ENCODE results near the gene AIMP1.
A peak's percentile ranks its signal among the peaks of the same experiment; 100 is the strongest.

AIMP1 gene

DNA sequence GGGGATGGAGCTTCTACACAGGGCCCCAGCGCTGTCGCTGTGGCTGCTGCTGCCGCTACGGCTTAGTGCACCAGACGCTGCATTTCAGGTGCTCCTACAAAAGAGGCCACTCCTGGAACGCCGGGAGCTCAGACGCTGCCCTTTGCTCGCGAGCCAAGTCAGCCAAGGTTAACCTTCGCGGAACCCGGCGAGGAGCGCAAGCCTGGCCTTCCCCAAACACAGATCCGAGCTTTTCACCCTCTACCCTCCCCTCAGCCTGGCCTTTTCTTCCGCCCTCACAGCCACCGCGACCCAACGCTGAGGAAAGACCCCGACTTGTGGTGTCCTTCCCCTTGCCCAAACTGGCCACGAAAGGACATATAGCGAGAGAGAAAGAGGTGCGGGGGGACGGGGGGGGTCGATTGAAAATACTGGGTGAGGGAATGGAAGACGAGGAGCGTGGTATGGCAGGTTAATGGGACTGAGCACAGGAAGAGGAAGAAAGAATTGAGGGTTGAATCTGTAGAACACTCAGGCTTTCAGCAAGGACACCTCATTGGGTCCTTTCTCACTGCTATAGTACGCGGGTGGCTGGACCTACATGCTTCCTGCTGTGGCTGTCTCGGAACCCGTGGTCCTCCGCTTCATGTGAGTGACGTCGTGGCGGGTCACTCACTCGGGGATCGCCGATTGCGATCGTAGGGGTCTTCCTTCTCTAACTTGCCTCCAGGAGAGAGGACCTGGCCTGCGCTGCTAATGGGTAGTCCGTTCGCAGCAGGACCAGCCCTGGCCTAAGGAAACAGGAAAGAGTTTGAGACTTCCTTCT is at the start of gene AIMP1, which contains the start of gene TBCK:
Gene AIMP1, plus strand, starts transcription at position 583 of the 805 bp plus-strand sequence. CDS start 8,460 bp downstream, outside the sequence.
Gene TBCK, minus strand, starts transcription at position 242 of the 805 bp plus-strand sequence. CDS start 7,249 bp downstream, outside the sequence.
- peak; percentile 84 to 88 for DNase-seq

DNA sequence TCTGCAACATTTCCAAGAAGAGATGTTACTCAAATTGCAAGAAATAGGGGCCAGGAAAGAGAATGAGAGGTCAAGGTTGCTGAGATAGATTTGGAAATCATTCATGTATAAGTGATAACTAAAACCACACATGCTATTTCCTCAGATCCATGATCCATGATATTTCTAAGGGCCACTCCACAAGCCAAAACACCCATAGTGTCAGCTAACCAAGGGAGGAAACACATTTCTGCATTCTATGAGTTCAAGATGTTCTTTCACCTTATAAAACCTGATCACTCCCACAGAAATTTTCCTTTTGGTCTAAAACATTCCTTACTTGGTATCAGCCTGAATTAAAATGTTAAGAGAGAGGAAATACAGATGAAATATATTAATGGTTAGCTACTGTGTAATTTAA is 47.6 kb upstream of the AIMP1 start:
- no peak for DNase-seq

DNA sequence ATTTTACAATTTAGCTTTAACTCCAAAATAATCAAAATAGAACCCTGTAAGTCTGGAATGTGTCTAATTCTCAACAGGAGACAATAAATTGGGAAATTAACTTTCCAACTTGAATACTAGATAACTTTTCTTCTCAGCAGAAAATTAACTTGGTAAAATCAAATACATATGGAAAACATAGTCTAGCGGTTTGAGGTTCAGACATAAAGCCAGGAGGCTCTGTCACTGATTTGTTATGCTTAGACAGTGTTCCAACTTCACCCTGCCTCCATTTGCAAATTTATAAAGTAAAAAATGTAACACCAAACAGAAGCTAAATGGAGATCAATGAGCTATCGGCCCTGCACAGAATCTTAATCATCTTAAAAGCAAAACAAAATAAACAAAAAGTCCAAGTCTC is 46.6 kb upstream of the AIMP1 start:
- no peak for DNase-seq

DNA sequence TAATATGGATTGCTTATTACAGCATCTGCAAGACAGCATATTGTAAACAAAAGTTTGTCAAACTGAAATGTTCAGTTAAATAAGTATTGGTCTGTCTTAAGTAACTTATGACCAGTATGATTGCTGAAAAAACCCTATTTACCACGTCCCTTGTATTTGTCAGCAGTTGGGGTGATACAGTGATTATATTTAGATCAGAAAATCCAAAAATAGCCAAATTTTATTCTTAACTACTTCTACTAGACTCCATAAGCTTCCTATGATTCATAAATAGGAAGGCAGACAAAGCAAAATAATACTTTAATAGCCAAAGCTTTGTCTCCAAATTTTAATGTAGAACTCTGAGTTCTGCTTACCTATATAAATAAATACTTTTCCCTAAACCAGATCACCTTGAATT is 45.6 kb upstream of the AIMP1 start:
- DNase-seq: no peak

DNA sequence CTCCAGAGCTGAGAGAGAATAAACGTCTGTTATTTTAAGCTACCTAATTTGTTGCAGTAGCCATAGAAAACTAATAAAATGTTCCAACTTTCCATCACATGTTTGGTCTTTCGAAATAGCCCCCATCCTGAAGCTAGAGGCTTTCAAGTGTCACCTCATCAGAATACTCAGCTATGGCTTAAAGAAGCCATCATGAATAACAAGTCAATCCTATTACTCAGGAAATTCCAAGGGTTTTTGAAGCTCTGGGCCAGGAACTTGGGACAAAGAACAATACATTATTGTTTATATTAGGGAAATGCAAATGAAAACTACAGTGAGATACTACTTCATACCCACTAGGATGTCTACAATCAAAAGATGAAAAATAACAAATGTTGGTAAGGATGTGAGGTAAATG is 42.5 kb upstream of the AIMP1 start:
- no peak for DNase-seq

DNA sequence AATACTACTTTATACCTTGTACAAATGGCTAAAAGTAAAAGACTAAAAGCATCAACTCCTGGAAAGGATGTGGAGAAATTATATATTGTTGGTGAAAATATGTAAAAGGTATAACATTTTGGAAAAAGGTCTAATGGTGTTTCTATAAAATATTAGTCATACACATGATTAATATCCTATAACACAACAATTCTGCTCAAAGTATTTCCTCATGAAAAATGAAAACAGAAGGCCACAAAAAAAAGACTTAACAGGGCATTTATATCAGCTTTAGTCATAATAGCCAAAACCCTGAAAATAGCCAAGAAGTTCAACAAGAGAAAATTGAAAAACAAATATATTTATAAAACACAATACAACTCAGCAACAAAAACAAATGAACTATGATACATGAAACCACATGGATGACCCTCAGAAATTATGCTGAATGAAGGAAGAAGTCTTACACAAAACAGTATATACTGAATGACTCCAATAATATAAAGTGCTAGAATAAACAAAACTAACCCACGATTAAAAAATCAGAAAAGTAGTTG is 39.1 kb upstream of the AIMP1 start:
- DNase-seq: no peak

DNA sequence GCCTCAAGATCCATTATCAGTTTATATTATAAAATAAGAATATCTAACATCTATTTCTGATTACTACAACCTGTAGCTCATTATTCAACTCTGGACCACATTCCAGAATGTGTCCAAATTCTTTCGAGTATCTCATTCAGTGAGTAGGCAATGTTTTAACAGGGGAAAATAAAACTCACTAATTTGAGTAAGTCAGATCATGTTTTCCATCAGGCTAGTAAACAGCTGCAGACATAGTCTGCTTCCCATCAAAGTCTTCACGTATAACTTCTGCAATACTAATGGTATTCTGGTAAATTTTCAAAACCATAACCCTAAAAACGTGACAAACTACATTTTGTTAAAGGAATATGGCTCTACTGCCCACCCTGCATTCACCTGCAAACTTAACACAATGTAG is 32.1 kb upstream of the AIMP1 start:
- DNase-seq: no peak

DNA sequence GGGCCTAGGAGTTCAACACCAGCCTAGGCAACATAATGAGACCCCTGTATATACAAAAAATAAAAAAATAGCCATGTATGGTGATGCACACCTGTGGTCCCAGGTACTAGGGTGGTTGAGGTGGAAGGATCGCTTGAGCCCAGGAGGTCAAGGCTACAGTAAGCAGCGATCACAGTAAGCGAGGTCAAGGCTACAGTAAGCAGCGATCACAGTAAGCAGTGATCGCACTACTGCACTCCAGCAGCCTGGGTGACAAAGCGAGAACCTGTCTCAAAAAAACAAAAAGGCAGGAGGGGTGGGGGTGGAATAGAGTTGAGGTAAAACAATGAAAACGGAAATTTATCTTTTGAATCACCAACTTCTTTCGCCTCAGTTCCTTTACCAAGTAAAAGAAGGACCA is 29.7 kb upstream of the AIMP1 start:
- DNase-seq: no peak

DNA sequence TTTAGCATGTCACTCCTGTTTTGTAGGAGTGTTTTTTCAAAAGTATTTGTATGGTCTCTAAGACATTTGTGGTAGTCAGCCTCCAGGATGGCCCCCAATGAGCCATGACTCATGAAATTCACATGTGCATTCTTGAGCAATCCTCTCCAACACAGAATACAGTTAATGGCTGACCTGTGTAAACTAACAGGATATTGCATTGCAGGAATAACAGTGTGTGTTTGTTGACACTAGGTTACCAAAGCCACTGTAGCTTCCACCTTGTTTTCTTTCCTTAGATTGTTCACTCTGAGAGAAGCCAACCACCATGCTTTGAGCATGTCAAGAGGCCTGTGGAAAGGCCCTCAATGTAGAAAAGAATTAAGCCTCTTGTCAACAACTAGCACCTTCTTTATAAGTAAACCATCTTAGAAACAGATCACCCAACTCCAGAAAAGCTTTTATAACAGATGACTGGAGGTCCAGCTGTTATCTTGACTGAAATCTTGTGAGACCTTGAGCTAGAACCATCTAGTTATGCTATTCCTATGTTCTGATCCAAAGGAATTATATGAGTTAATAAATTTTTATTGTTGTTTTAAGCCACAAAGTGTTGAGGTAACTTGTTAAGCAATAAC is 28.9 kb upstream of the AIMP1 start:
- DNase-seq: no peak

DNA sequence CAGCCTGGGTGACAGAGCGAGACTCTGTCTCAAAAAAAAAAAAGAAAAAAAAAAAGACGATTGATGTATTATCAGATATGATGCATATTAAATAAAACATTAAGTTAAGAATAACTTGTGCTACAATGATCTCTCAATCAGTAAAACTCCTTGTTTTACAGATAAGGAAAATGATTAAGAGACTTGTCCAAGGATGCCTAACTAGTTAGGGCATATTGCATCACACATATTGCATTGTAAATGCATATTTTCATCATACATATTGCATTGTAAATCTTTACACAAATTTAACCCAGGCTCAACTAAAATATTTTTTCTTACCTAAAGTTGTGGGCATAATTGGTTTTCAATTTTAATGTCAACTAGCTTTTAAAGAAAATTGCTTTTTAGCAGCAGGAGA is 26.6 kb upstream of the AIMP1 start:
- DNase-seq: no peak

DNA sequence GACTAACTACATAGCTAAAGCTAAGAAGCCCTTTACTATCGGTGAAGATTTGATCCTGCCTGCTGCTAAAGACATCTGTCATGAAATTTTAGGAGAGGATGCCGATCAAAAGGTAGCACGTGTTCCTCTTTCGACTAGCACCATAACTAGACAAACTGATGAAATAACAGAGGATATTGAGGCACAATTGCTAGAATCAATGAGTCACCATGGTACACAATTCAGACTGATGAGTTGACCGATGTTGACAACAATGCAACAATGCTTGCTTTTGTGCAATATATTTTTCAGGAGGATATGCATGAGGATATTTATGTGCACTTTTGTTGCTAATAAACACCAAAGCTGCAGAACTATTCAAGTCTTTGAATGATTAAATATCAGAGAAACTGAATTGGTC is 24.7 kb upstream of the AIMP1 start:
- no peak for DNase-seq

DNA sequence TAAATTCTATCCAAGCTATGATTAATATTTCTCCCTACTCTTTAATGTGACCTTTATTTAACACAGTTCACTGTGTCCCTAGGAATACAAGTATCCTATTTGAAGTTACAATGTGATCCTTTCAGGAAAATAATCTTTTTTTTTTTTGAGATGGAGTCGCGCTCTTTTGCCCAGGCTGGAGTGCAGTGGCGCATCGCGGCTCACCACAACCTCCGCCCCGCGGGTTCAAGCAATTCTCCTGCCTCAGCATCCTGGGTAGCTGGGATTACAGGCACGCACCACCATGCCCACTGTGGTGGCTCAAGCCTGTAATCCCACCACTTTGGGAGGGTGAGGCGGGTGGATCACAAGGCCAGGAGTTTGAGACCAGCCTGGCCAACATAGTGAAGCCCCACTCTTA is 22.3 kb upstream of the AIMP1 start:
- no peak for DNase-seq

DNA sequence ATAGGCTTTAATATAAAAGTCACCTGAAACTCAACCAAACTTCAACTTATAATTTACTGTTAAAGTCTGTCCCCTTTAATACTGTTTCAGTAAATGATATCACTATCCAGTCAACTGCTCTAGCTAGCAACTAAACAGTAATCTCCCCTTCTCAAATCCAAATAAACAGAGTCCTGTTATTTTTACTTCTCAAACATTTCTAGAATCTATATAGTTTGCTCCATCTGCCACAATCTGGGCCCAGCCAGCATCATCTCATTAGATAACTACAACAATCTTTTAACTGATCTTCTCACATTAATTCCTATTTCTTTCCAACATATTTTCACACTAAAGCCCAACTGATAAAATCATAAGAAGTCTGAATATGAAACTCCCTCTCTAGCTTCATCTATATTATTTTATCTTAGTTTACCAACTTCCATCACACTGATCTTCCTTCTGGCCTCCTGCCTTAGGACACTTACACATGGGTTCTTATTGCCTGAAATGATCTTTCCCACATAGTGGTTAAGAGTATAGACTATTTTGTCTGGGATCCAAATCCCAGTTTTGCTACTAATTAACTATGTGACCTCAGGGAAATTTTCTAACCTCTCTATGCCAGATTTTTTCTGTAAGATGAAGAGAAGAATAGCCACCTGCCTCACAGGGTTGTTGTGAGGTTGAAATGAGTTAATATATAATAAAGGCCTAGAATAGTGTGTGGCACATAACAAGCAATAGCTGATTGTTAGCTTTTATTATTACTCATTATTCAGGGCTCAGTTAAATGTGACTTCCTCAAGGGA is 18.9 kb upstream of the AIMP1 start:
- DNase-seq: no peak

DNA sequence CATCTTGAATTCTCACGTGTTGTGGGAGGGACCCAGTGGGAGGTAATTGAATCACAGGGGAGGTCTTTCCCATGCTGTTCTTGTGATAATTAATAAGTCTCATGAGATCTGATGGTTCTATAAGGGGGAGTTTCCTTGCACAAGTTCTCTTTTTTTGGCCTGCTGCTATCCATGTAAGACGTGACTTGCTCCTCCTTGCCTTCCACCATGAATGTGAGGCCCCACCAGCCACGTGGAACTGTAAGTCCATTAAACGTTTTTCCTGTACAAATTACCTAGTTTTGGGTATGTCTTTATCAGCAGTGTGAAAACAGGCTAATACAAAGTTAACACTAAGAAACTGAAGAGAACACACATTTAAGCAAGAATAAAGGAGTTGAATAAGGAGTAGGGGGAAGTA is 16.4 kb upstream of the AIMP1 start:
- no peak for DNase-seq

DNA sequence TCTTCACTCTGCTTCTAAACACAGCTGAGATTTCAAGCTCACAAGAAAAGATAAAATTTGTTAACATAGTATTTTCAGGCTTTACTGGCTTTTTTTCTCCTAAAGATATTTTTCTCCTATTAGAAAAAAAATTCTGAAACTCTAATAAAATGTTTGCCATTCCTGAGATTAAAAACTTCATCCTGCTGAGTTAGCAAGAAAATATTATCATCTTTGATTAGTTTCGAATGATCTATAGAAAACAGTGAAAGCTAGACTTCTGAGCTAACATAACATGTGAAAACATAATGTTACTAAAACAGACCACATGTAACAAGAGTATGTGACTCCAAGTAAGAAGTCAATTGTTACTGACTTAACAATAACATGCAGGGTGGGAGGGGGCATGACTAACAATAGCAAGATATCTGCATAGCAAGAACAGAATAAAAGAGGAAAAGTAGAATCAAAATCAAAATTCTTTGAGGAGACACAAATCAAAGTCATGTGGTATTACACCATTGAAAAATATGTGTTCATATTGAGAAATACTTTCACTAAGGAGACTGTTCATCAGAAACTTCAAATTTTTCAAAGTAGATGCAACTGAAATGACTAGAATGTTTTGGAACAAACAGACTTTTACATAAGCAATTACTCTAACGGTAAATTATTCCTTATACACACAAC is 14.8 kb upstream of the AIMP1 start:
- DNase-seq: no peak

DNA sequence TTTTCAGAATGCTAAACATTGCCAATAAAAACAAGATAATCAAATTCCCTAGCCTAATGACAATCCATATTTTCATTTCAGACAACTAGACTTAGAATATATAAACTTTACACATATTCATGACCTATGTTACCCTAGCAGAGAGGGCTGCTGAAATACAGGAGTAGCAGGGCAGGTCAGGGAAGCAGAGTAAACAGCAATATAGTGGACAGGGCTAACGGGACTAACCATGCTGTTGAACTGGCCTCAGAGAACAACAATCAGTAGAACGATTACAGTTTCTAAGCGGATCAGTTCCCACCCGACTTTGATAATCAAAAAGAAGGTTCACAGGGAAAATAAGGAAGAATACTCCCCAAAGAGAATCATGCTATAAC is 14.3 kb upstream of the AIMP1 start:
- no peak for DNase-seq

DNA sequence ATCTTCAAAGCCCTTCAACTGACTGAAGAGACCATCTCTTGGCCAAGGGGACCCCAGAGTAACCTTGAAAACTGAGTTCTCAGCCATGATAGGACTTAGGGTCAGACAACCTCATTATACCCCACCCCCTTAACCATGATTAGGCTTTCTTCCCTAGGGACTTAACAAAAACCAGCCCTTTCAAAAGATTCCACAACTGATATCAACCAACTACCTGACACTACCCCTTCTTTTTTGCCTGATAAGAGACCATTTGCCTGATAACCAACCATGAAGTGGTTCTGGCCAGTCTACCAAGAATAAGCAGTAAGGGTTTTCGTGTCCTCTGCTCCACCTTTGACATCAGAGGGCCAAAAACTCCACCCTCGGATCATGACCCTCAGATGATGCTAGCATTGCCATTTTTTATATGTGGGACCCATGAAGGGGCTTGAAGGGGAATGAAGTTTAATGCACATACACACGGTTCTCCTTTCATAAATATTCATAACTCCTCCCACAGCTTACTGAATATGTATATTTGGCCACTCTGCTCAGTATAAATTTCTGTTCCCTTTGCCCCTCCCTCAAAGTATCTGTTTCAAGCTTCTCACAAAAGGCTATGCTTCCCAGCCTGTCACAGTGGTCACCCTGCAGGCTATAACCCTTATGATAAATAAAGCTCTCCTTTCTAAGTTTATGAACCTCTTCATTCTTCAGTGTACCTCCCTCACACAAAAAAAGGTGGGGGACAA is 12.6 kb upstream of the AIMP1 start:
- no peak for DNase-seq

DNA sequence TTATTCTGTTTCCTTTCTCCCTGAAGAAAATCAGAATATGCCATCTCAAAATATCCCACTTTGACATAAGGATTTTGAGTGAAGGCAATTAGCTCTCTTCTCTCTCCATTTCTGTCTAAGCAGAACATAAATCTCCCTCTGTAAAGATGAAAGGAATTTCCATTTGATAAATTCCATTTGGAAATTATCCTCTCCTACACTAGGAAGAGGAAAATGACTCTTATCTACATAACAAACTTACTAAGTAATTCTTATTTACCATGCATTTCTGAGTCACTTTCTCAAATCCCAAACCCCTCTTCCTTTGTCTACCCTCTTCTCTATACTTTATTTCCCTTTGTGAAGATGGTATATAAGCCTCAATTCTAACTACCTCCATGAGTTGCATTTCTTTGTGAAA is 11.7 kb upstream of the AIMP1 start:
- no peak for DNase-seq

DNA sequence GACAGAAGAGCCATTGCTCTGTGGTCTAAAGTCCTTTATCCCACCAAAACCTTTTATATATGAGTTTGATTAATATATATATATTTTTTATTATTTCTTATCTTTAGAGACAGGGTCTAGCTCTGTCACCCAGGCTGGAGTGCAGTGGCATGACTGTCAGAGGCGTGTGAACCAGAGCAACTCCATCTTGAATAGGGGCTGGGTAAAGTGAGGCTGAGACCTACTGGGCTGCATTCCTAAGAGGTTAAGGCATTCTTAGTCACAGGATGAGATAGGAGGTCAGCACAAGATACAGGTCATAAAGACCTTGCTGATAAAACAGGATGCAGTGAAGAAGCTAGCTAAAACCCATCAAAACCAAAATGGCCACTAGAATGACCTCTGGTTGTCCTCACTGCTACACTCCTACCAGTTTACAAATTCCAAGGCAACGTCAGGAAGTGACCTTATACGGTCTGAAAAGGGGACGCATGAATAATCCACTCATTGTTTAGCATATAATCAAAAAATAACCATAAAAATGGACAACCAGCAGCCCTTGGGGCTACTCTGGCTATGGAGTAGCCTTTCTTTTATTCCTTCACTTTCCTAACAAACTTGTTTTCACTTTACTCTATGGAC is 10.8 kb upstream of the AIMP1 start:
- no peak for DNase-seq

DNA sequence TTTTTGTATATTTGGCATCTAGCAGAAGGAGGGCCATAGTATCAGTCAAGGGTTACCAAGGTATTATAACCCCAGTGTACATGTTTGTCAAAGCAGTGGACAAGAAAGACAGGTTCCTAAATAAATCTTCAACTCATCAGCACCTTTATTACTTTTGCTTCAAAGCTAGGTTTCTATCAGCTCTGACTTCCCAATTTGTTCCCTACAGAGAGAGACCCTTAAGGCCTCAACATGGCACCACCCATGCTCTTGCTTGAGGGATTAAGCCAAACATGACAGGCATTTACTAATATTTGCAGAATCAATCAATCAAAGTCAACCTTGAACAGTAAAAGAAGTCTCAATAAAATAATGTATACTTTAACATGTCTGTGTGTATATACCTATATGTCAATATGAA is 9.8 kb upstream of the AIMP1 start:
- DNase-seq: no peak

DNA sequence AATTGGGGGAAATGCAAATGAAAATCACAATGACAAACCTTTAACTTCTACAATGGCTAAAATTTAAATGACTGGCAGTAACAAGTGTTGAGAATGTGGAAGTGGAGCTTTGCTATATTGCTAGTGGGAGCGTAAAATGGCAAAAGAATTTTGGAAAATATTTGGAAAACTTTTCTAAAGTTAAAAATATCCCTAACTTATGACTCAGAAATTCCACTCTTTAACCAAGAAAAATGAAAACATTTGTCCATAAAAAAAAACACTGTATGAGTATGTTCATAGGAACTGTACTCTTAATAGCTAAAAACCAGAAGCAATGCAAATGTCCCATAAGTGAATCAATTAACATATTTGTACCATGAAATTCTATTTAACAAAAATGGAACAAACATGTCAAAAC is 4.0 kb upstream of the AIMP1 start:
- DNase-seq: no peak

DNA sequence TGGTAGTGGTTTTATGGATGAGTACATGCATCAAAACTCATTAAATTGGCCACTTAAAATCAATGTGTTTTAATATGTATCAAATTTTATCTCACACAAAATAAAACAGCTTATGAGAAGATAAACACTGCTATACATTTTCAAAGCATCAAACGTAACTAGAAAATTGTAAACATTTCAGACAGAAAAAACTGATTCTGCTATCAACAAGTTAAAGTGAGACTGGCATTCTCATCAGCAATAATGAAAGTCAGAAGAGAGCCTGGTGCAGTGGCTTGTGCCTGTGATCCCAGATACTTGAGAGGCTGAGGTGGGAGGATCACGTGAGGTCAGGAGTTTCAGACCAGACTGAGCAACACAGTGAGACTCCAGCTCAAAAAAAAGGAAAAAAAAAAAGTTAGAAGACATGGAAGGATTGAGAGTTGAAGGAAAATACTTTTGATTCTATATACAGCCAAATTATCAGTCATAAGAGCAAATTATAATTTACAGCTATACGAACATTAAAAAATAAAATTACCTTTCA is 3.3 kb upstream of the AIMP1 start:
- DNase-seq: no peak
